Activated naive CD4-positive, alpha-beta T cell treated with anti-CD3 and anti-CD28 coated beads for 36 hours (primary cell): ENCODE results near the gene SKI. TPM values are rescaled to one million over a fixed set of nuclear protein-coding genes. Genes with fewer than 3 reads are reported as not detected.
"Not testable (repeated sequence)": the region's sequence is repeated elsewhere in the genome, so short reads cannot be mapped to it uniquely, and the experiment has no call there.

Experiments used
- CTCF ChIA-PET: fragments of 350-600 bp; sonication (Branson Sonifier 250); formaldehyde crosslinking; loops from one replicate; lab custom pipeline; 2021; ENCODE audit warnings: antibody characterized with exemption; lab: Charles Lee
- DNase-seq: peaks from one replicate; pipeline ENCODE4 v3.0.0-alpha.2; 2020
- H3K27ac Mint-ChIP-seq: one replicate; pipeline ENCODE4 v1.8.0; 2021; ENCODE audit warnings: mild to moderate bottlenecking, mixed read lengths
- H3K27me3 Mint-ChIP-seq: one replicate; pipeline ENCODE4 v1.8.0; 2021; ENCODE audit warnings: low read depth, mixed read lengths
- H3K36me3 Mint-ChIP-seq: one replicate; pipeline ENCODE4 v1.8.0; 2021; ENCODE audit warnings: low read depth, mixed read lengths
- H3K4me1 Mint-ChIP-seq: one replicate; pipeline ENCODE4 v1.8.0; 2021; ENCODE audit warnings: low read depth, mixed read lengths
- H3K4me3 Mint-ChIP-seq: one replicate; pipeline ENCODE4 v1.8.0; 2021; ENCODE audit warnings: mild to moderate bottlenecking, moderate library complexity, mixed read lengths
- H3K9me3 Mint-ChIP-seq: one replicate; pipeline ENCODE4 v1.8.0; 2021; ENCODE audit warnings: mixed read lengths
- intact Hi-C: fragments of 100-400 bp; cut with micrococcal nuclease; formaldehyde crosslinking; loops from one replicate; pipeline ENCODE4 v1.15.1; 2023
- total RNA-seq, 2 experiments: library from RNA; stranded (reverse); gene quantifications; one replicate each; pipeline ENCODE4 v1.2.3, GENCODE V29; 2021

Gene SKI
- total RNA-seq, 2 experiments from 2014 or later, result 25.5 to 26.3 TPM

GRCh38 chr1:2292725-2293450 lies 64.8 kb downstream of the SKI start:
- Mint-ChIP-seq H3K4me3 (no peak overlapping the region), H3K4me1 (peaks cover 95% of the 10 kb centered on the region), H3K27ac (peak overlapping the region; percentile 44), H3K9me3 (no peaks in the 10 kb centered on the region), H3K36me3 (peaks cover 9% of the 10 kb centered on the region), H3K27me3 (no peaks in the 10 kb centered on the region)
- intact Hi-C loops, result loop anchor here (10.0 kb wide), 1 partner anchor 292 kb away; the partner anchor contains the start of gene PRXL2B
- no peak for DNase-seq
- CTCF ChIA-PET, result interaction anchor here (1.2 kb wide), 1 partner anchor 60 kb away, joined by 4 read pairs; no protein-coding TSS in a partner anchor

GRCh38 chr1:2294033-2294724 lies 66.1 kb downstream of the SKI start:
- Mint-ChIP-seq H3K4me1 (peaks cover 94% of the 10 kb centered on the region), H3K27ac (peak overlapping the region; percentile 61), H3K9me3 (no peaks in the 10 kb centered on the region), H3K27me3 (no peaks in the 10 kb centered on the region), H3K36me3 (peaks cover 4% of the 10 kb centered on the region), H3K4me3 (no peak overlapping the region)
- CTCF ChIA-PET, result no interaction called here
- intact Hi-C loops, result loop anchor here (10.0 kb wide), 1 partner anchor 291 kb away; the partner anchor contains the start of gene PRXL2B
- DNase-seq, result no peak

DNA sequence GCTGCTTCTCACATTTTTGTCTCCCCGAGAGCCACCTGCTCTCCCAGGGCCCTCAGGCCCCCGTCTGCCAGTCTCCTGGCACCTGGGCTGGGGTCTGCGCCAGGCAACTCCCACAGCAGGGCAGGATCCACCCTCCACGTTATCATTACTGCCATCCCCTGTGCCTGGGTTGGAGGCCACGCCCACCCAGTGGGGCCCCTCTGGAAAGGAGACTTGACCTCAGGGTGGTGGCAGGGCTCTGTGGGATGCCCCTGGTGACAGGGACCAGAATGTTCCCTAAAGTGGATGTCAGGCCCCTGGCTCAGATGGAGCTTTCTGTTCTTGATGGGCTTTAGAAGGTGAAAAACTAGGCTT lies 66.6 kb downstream of the SKI start:
- no peak overlapping the region for H3K4me3 Mint-ChIP-seq
- intact Hi-C loops, result loop anchor here (10.0 kb wide), 1 partner anchor 290 kb away; the partner anchor contains the start of gene PRXL2B
- H3K9me3 Mint-ChIP-seq, result no peaks in the 10 kb centered on the region
- CTCF ChIA-PET, result no interaction called here
- H3K4me1 Mint-ChIP-seq, result peaks cover 95% of the 10 kb centered on the region
- no peak for DNase-seq
- H3K27ac Mint-ChIP-seq, result no peak overlapping the region
- H3K36me3 Mint-ChIP-seq, result peaks cover 4% of the 10 kb centered on the region
- H3K27me3 Mint-ChIP-seq, result no peaks in the 10 kb centered on the region

GRCh38 chr1:2295526-2295925 lies 67.4 kb downstream of the SKI start:
- H3K9me3 Mint-ChIP-seq, result no peaks in the 10 kb centered on the region
- H3K27me3 Mint-ChIP-seq, result no peaks in the 10 kb centered on the region
- CTCF ChIA-PET, result no interaction called here
- no peak overlapping the region for H3K4me3 Mint-ChIP-seq
- H3K27ac Mint-ChIP-seq, result peak overlapping the region; percentile 10
- H3K4me1 Mint-ChIP-seq, result peaks cover 92% of the 10 kb centered on the region
- DNase-seq, result no peak
- peaks cover 4% of the 10 kb centered on the region for H3K36me3 Mint-ChIP-seq
- intact Hi-C loops, result loop anchor here (10.0 kb wide), 1 partner anchor 289 kb away; the partner anchor contains the start of gene PRXL2B

DNA sequence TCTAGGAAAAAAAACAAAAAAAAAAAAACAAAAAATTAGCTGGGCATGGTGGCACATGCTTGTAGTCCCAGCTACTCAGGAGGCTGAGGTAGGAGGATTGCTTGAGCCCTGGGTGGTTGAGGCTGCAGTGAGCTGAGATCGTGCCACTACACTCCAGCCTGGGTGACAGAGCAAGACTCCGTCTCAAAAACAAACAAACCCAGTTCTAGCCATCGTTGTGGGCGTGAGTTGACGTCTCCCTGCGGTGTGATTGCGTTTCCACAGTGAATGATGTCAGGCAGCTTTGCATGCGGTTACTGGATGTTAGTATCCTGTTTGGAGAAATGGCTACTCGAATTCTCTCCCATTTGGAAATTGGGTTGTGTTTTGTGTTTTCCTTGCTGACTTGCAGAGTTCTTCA lies 68.1 kb downstream of the SKI start:
- peak overlapping the region; percentile 8 for H3K4me3 Mint-ChIP-seq
- not testable (repeated sequence) for H3K9me3 Mint-ChIP-seq, H3K36me3 Mint-ChIP-seq, H3K27me3 Mint-ChIP-seq
- DNase-seq, result peak; percentile 66
- H3K27ac Mint-ChIP-seq, result peak overlapping the region; percentile 73
- intact Hi-C loops, result loop anchor here (10.0 kb wide), 1 partner anchor 289 kb away; the partner anchor contains the start of gene PRXL2B
- peaks cover 89% of the 10 kb centered on the region for H3K4me1 Mint-ChIP-seq
- CTCF ChIA-PET, result interaction anchor here (0.8 to 0.9 kb wide), 2 partner anchors 65 to 101 kb away, joined by 3 read pairs; partner anchors contain the start of gene FAAP20

DNA sequence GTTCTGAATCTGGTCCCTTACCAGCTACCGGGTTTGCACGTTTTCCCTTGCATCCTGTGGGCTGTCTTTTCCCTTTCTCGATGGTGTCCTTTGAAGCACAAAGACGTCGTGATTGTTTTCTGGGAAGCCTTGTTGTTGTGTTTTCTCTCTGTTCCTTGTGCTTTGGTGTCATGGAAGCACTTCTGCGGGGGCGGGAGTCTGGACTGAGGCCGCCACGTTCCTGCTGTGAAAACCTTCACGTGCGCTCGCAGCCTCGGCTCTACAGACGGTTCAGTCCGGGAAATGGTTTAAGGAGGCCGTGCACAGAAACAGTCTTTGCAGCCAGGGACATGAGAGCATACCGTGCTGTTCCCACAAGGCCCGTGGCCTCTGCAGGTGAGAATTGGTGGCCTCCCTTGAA lies 68.5 kb downstream of the SKI start:
- Mint-ChIP-seq H3K9me3 (no peaks in the 10 kb centered on the region), H3K36me3 (peaks cover 4% of the 10 kb centered on the region), H3K27ac (peak overlapping the region; percentile 73), H3K27me3 (no peaks in the 10 kb centered on the region), H3K4me3 (peak overlapping the region; percentile 8), H3K4me1 (peaks cover 89% of the 10 kb centered on the region)
- DNase-seq, result no peak
- CTCF ChIA-PET, result interaction anchor here (0.8 to 0.9 kb wide), 2 partner anchors 65 to 102 kb away, joined by 3 read pairs; partner anchors contain the start of gene FAAP20
- intact Hi-C loops, result loop anchor here (10.0 kb wide), 1 partner anchor 288 kb away; the partner anchor contains the start of gene PRXL2B

- peaks cover 86% of the 10 kb centered on the region for H3K4me1 Mint-ChIP-seq
- H3K36me3 Mint-ChIP-seq, result peaks cover 4% of the 10 kb centered on the region
- CTCF ChIA-PET, result no interaction called here
- H3K4me3 Mint-ChIP-seq, result no peak overlapping the region
- H3K27ac Mint-ChIP-seq, result no peak overlapping the region
- no peaks in the 10 kb centered on the region for H3K9me3 Mint-ChIP-seq
- intact Hi-C loops, result loop anchor here (10.0 kb wide), 1 partner anchor 287 kb away; the partner anchor contains the start of gene PRXL2B
- DNase-seq, result no peak
- H3K27me3 Mint-ChIP-seq, result no peaks in the 10 kb centered on the region
These were observed 69.3 kb downstream of the SKI start for GRCh38 chr1:2297246-2298011.

- Mint-ChIP-seq H3K27ac (peak overlapping the region; percentile 74), H3K36me3 (peaks cover 13% of the 10 kb centered on the region), H3K27me3 (no peaks in the 10 kb centered on the region), H3K4me1 (peaks cover 83% of the 10 kb centered on the region), H3K4me3 (no peak overlapping the region), H3K9me3 (no peaks in the 10 kb centered on the region)
- intact Hi-C loops, result loop anchor here (10.0 kb wide), 1 partner anchor 286 kb away; the partner anchor contains the start of gene PRXL2B
- CTCF ChIA-PET, result no interaction called here
- no peak for DNase-seq
These were observed 70.6 kb downstream of the SKI start for GRCh38 chr1:2298685-2299084.

- DNase-seq, result no peak
- Mint-ChIP-seq H3K27me3 (no peaks in the 10 kb centered on the region), H3K4me1 (peaks cover 78% of the 10 kb centered on the region), H3K9me3 (no peaks in the 10 kb centered on the region), H3K4me3 (no peak overlapping the region), H3K27ac (peak overlapping the region; percentile 98), H3K36me3 (peaks cover 13% of the 10 kb centered on the region)
- CTCF ChIA-PET, result interaction anchor here (1.8 kb wide), 1 partner anchor 104 kb away, joined by 7 read pairs; the partner anchor contains the start of gene FAAP20
- intact Hi-C loops, result loop anchor here (10.0 kb wide), 1 partner anchor 286 kb away; the partner anchor contains the start of gene PRXL2B
These were observed 71.1 kb downstream of the SKI start for GRCh38 chr1:2299131-2299627.

DNA sequence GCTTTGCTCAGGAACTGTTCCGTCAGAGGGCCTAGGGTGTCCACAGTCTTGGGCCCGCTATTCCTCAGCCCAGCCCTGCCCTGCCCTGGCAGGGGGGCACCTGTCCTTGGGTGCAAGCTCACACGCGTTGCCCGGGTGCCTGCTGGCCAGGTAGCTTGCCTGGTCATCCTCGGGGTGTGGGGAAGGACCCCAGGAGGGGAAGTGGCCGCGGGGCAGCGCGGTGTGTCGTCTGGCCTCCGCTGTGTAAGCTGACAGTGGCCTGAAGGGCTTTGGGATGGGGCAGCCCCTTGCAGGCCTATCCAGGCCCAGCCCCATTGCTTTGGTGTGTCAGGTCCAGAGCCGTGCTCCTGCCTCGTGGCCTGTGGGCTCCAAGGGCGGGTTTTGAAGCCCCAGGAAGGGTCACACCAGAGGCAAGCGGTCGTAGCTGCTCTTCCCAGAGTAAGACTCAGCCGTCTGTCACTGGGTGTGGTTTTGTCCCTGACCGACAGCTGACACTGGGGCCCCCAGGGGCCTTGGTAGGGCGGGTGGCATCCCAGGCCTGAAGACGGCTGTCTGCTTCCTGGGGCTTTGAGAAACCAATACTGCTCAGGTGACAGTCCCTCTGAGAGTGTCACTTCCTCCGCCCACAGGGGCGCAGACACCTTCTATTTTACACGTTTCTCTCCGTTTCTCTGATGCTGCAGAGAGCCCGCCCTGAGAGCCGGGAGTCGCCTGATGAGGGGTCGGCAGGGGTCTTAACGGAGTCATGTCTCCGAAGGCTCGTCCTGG lies 72.1 kb downstream of the SKI start:
- Mint-ChIP-seq H3K27ac (peak overlapping the region; percentile 98), H3K4me1 (peaks cover 68% of the 10 kb centered on the region)
- intact Hi-C loops, result loop anchor here (1.0 to 5.0 kb wide), 5 partner anchors 14 to 247 kb away; no protein-coding TSS in a partner anchor

More for the DNA sequence above, 72.1 kb downstream of the SKI start:
- Mint-ChIP-seq H3K9me3 (no peaks in the 10 kb centered on the region), H3K36me3 (peaks cover 17% of the 10 kb centered on the region), H3K4me3 (peak overlapping the region; percentile 77), H3K27me3 (no peaks in the 10 kb centered on the region)
- CTCF ChIA-PET, result interaction anchor here (1.8 to 2.7 kb wide), 2 partner anchors 9 to 105 kb away, joined by 7 to 12 read pairs; partner anchors contain the start of gene FAAP20
- peak; percentile 94 for DNase-seq
